DOHH2 (cell line): ENCODE data around the gene KRTAP10-5.

ENCODE experiments used
- H3F3A ChIP-seq: fragments of 200-600 bp; sonication (generic), shearing (Covaris generic); 2 replicates; pipeline ENCODE4 v1.6.0; 2016; ENCODE audit warnings: antibody characterized with exemption, mild to moderate bottlenecking; ENCODE audit not compliant: control insufficient read depth, insufficient read depth
- H3K27ac ChIP-seq: fragments of 200-600 bp; sonication (generic); 2 replicates; pipeline ENCODE4 v1.5.1; 2014; ENCODE audit warnings: low read depth, mild to moderate bottlenecking, low read length, moderate library complexity
- H3K27me3 ChIP-seq: fragments of 200-600 bp; sonication (generic); 2 replicates; pipeline ENCODE4 v1.6.1; 2014; ENCODE audit warnings: mild to moderate bottlenecking, low read length, mixed read lengths; ENCODE audit not compliant: control insufficient read depth
- H3K36me3 ChIP-seq: fragments of 200-600 bp; sonication (generic); 2 replicates; pipeline ENCODE4 v1.6.1; 2014; ENCODE audit warnings: mild to moderate bottlenecking, low read length, moderate library complexity, mixed read lengths; ENCODE audit not compliant: control insufficient read depth
- H3K4me1 ChIP-seq: fragments of 200-600 bp; sonication (generic); 2 replicates; pipeline ENCODE4 v1.6.1; 2014; ENCODE audit warnings: mild to moderate bottlenecking, low read length, mixed read lengths; ENCODE audit not compliant: control insufficient read depth
- H3K4me2 ChIP-seq: fragments of 200-600 bp; sonication (generic); 2 replicates; pipeline ENCODE4 v1.6.0; 2014; ENCODE audit warnings: mild to moderate bottlenecking, low read length, moderate library complexity
- H3K4me3 ChIP-seq: fragments of 200-600 bp; sonication (generic); 2 replicates; pipeline ENCODE4 v1.5.1; 2014; ENCODE audit warnings: mild to moderate bottlenecking, low read length, mixed read lengths
- H3K79me2 ChIP-seq: fragments of 200-600 bp; sonication (generic); 2 replicates; pipeline ENCODE4 v1.6.1; 2014; ENCODE audit warnings: mild to moderate bottlenecking, low read length, mixed read lengths; ENCODE audit not compliant: control insufficient read depth
- H3K9me2 ChIP-seq: fragments of 200-600 bp; sonication (generic); replicated peaks from 2 replicates; pipeline ENCODE4 v1.6.1; 2014; ENCODE audit warnings: mild to moderate bottlenecking, low read length, mixed read lengths; ENCODE audit not compliant: control insufficient read depth
- H3K9me3 ChIP-seq: fragments of 200-600 bp; sonication (generic); 2 replicates; pipeline ENCODE4 v1.6.1; 2014; ENCODE audit warnings: antibody characterized with exemption, low read length, mixed read lengths; ENCODE audit not compliant: control insufficient read depth, insufficient read depth
- H4K20me1 ChIP-seq: fragments of 200-600 bp; sonication (generic); 2 replicates; pipeline ENCODE4 v1.6.0; 2014; ENCODE audit warnings: low read depth, mild to moderate bottlenecking, antibody characterized with exemption, low read length, moderate library complexity; ENCODE audit not compliant: control insufficient read depth, insufficient read depth
- CTCF ChIP-seq: fragments of 200-600 bp; sonication (generic); IDR thresholded peaks from one replicate; pipeline ENCODE4 v1.5.1; 2014; ENCODE audit warnings: antibody characterized with exemption, mild to moderate bottlenecking, low read depth, low read length; ENCODE audit not compliant: poor library complexity, severe bottlenecking
- EZH2phosphoT487 ChIP-seq: fragments of 200-600 bp; sonication (generic); IDR thresholded peaks from 2 replicates; pipeline ENCODE4 v1.6.1; 2017; ENCODE audit warnings: borderline replicate concordance, mild to moderate bottlenecking, antibody characterized with exemption, low read length, moderate library complexity, mixed read lengths

The KRTAP10-5 gene

GRCh38 chr21:44619886-44620285 lies 39.5 kb upstream of the KRTAP10-5 start:
- H3F3A ChIP-seq, result no peaks in the 10 kb centered on the region
- no peaks in the 10 kb centered on the region for H4K20me1 ChIP-seq
- peaks cover 23% of the 10 kb centered on the region for H3K9me3 ChIP-seq
- no peak overlapping the region for H3K4me3 ChIP-seq
- H3K4me1 ChIP-seq, result peaks cover 11% of the 10 kb centered on the region
- no peaks in the 10 kb centered on the region for H3K9me2 ChIP-seq
- no peak for TF ChIP-seq EZH2phosphoT487
- TF ChIP-seq CTCF, result no peak
- no peak overlapping the region for H3K27ac ChIP-seq
- no peak overlapping the region for H3K4me2 ChIP-seq
- H3K36me3 ChIP-seq, result no peaks in the 10 kb centered on the region
- H3K27me3 ChIP-seq, result no peaks in the 10 kb centered on the region
- no peaks in the 10 kb centered on the region for H3K79me2 ChIP-seq

- no peak overlapping the region for H3K4me2 ChIP-seq
- H4K20me1 ChIP-seq, result no peaks in the 10 kb centered on the region
- H3K27me3 ChIP-seq, result no peaks in the 10 kb centered on the region
- no peaks in the 10 kb centered on the region for H3F3A ChIP-seq
- peaks cover 11% of the 10 kb centered on the region for H3K4me1 ChIP-seq
- H3K9me3 ChIP-seq, result peaks cover 17% of the 10 kb centered on the region
- no peak overlapping the region for H3K4me3 ChIP-seq
- no peak for TF ChIP-seq CTCF
- no peak for TF ChIP-seq EZH2phosphoT487
- no peaks in the 10 kb centered on the region for H3K36me3 ChIP-seq
- H3K9me2 ChIP-seq, result no peaks in the 10 kb centered on the region
- no peak overlapping the region for H3K27ac ChIP-seq
- no peaks in the 10 kb centered on the region for H3K79me2 ChIP-seq
These were observed 38.5 kb upstream of the KRTAP10-5 start for GRCh38 chr21:44618909-44619308.

- Histone ChIP-seq H3K4me2 (no peak overlapping the region), H3K4me1 (peaks cover 11% of the 10 kb centered on the region), H3K27ac (no peak overlapping the region), H3F3A (no peaks in the 10 kb centered on the region), H3K9me2 (no peaks in the 10 kb centered on the region), H3K27me3 (no peaks in the 10 kb centered on the region), H3K4me3 (no peak overlapping the region), H4K20me1 (no peaks in the 10 kb centered on the region), H3K9me3 (peaks cover 15% of the 10 kb centered on the region), H3K36me3 (no peaks in the 10 kb centered on the region), H3K79me2 (no peaks in the 10 kb centered on the region)
- TF ChIP-seq CTCF, result no peak
- no peak for TF ChIP-seq EZH2phosphoT487
These were observed 38.1 kb upstream of the KRTAP10-5 start for GRCh38 chr21:44618504-44618903.

DNA sequence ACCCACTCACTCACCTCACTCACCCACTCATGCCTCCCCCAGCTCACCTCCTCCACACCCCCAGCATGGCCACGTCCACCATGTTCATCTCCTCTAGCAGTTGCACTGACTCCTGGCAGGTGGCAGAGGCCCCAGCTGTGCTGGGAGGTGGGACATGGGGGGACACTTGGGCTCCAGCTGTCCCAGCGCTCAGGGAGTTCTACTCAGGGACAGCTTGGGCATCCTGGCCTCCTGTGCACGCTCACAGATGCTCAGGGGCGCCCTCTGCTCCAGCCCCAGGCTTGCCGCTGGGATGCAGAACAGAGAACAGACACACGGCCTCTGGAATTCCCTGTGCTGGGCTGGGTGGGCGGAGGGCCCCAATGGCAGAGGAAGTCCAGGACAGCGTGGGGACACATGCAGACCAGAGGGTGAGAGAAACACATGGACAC lies 36.7 kb upstream of the KRTAP10-5 start:
- Histone ChIP-seq H3K36me3 (no peaks in the 10 kb centered on the region), H3K27ac (no peak overlapping the region), H3K4me2 (no peak overlapping the region), H3K79me2 (no peaks in the 10 kb centered on the region), H3K27me3 (no peaks in the 10 kb centered on the region), H3K9me2 (no peaks in the 10 kb centered on the region), H3K4me1 (peaks cover 11% of the 10 kb centered on the region), H3K9me3 (peaks cover 13% of the 10 kb centered on the region), H3K4me3 (no peak overlapping the region), H4K20me1 (no peaks in the 10 kb centered on the region), H3F3A (no peaks in the 10 kb centered on the region)
- TF ChIP-seq CTCF (no peak), EZH2phosphoT487 (no peak)
